Kidney (tissue), 14 donors: ENCODE measurements around the gene TNS3. TPM values are rescaled to one million over a fixed set of nuclear protein-coding genes. Genes with fewer than 3 reads are reported as not detected.

Source experiments
- DNase-seq, 5 donors: peaks; one replicate each; pipeline ENCODE4 v3.0.0-alpha.2; 2013 to 2020
- FAIRE-seq: peaks from 2 replicates; lab custom pipeline; 2012; peaks lifted over from hg19 to GRCh38; lab: Jason Lieb, UNC
- H3K27ac ChIP-seq, 2 donors: one replicate each; pipeline ENCODE4 v1.7.0; 2013; ENCODE audit warnings: low read depth in 2 of 2, low read length in 2 of 2, inconsistent platforms in 1 of 2
- H3K27me3 ChIP-seq: one replicate; pipeline ENCODE4 v1.7.1; 2013; ENCODE audit warnings: low read length, inconsistent platforms; ENCODE audit not compliant: control insufficient read depth, insufficient read depth
- H3K36me3 ChIP-seq, 3 donors: one replicate each; pipeline versions ENCODE4 v1.7.0 to v1.7.1; 2013; ENCODE audit warnings: low read length in 3 of 3, control low read depth in 1 of 3, inconsistent platforms in 1 of 3; ENCODE audit not compliant: insufficient read depth in 3 of 3, control insufficient read depth in 2 of 3
- H3K4me1 ChIP-seq, 3 donors: one replicate each; pipeline versions ENCODE4 v1.7.0 to v1.7.1; 2013; ENCODE audit warnings: low read length in 3 of 3, inconsistent platforms in 1 of 3, low read depth in 1 of 3; ENCODE audit not compliant: control insufficient read depth in 2 of 3, insufficient read depth in 2 of 3
- H3K4me3 ChIP-seq, 3 donors: one replicate each; pipeline versions ENCODE4 v1.7.0 to v1.8.1; 2013; ENCODE audit warnings: low read length in 3 of 3, control low read depth in 1 of 3, inconsistent platforms in 1 of 3
- H3K9ac ChIP-seq, 3 donors: one replicate each; pipeline versions ENCODE4 v1.7.0 to v1.7.1; 2013; ENCODE audit warnings: low read length in 3 of 3, control low read depth in 1 of 3, inconsistent platforms in 1 of 3
- H3K9me3 ChIP-seq, 3 donors: one replicate each; pipeline versions ENCODE4 v1.7.0 to v1.7.1; 2013; ENCODE audit warnings: low read length in 3 of 3, control low read depth in 1 of 3, inconsistent platforms in 1 of 3; ENCODE audit not compliant: control insufficient read depth in 2 of 3, insufficient read depth in 1 of 3
- CTCF ChIP-seq: IDR thresholded peaks from 3 replicates; pipeline ENCODE4 v1.5.1; 2012; ENCODE audit warnings: mild to moderate bottlenecking, moderate library complexity, borderline replicate concordance; ENCODE audit not compliant: insufficient read depth; ENCODE audit errors: extremely low read depth
- intact Hi-C: fragments of 100-400 bp; cut with DNase I; formaldehyde crosslinking; loops from one replicate; pipeline ENCODE4 v1.11.1; 2022
- polyA plus RNA-seq: library from polyadenylated mRNA; stranded (reverse); fragments of 350-450 nt; fragmentation: Illumina TruSeq; extraction: RNeasy Lipid Tissue Mini Kit (QIAGEN cat#74804); gene quantifications from one replicate; pipeline ENCODE4 v1.2.3, GENCODE V29; 2014; ENCODE audit warnings: low read depth, low replicate concordance; ENCODE audit not compliant: insufficient read depth
- total RNA-seq: library from RNA; stranded (reverse); fragmentation: NEBNext Ultra II Directional; extraction: Animal tissue kit (Norgen Biotek cat#: 25700); gene quantifications from one replicate; pipeline ENCODE4 v1.2.1, GENCODE V29; 2021
- donor health status: control.
- donor health status: control.
- donor health status: control.
- donor health status: control.
- donor health status: control.
- donor health status: DM: yes; HTN: yes; CAD: no.
- donor health status: Normal renal cell carcinoma (clear cell type).

TNS3 gene
- total and polyA plus RNA-seq, 2 donors from 2014 or later = 38.4 to 198 TPM

GRCh38 chr7:47452295-47452694 lies 129.6 kb downstream of the TNS3 start:
- DNase-seq = no peak
- no peaks in the 10 kb centered on the region for H3K27me3 ChIP-seq
- FAIRE-seq = no peak
- peak overlapping the region in 2 of 3 donors; percentile 66 to 73 for H3K9ac ChIP-seq
- TF ChIP-seq CTCF = no peak
- H3K9me3 ChIP-seq = no peaks in the 10 kb centered on the region
- H3K4me1 ChIP-seq = peaks cover 0 to 49% (median 37%) of the 10 kb centered on the region in 3 donors
- peak overlapping the region in 1 of 3 donors; percentile 32 for H3K4me3 ChIP-seq
- peak overlapping the region; percentile 85 to 93 for H3K27ac ChIP-seq
- H3K36me3 ChIP-seq = no peaks in the 10 kb centered on the region
- intact Hi-C loops = no loop called here

GRCh38 chr7:47451851-47452205 lies 130.1 kb downstream of the TNS3 start:
- Histone ChIP-seq H3K4me1 (peaks cover 0 to 53% (median 38%) of the 10 kb centered on the region in 3 donors), H3K9ac (peak overlapping the region in 1 of 3 donors; percentile 17), H3K36me3 (no peaks in the 10 kb centered on the region), H3K27ac (peak overlapping the region in 1 of 2 donors; percentile 85), H3K27me3 (no peaks in the 10 kb centered on the region), H3K4me3 (no peak overlapping the region), H3K9me3 (no peaks in the 10 kb centered on the region)
- intact Hi-C loops = no loop called here
- no peak for DNase-seq
- TF ChIP-seq CTCF = no peak
- no peak for FAIRE-seq

- peaks cover 0 to 58% (median 43%) of the 10 kb centered on the region in 3 donors for H3K4me1 ChIP-seq
- peak overlapping the region in 1 of 2 donors; percentile 27 for H3K27ac ChIP-seq
- DNase-seq (no peak), FAIRE-seq (no peak)
- no peaks in the 10 kb centered on the region for H3K27me3 ChIP-seq
- H3K4me3 ChIP-seq = no peak overlapping the region
- H3K9ac ChIP-seq = peak overlapping the region in 2 of 3 donors; percentile 37 to 50
- no peaks in the 10 kb centered on the region for H3K9me3 ChIP-seq
- TF ChIP-seq CTCF = no peak
- intact Hi-C loops = loop anchor here (10.0 kb wide), 1 partner anchor 125 kb away; no protein-coding TSS in a partner anchor
- H3K36me3 ChIP-seq = no peaks in the 10 kb centered on the region
Measured at GRCh38 chr7:47449810-47450590, 131.9 kb downstream of the TNS3 start.
